Activated T-cell treated with anti-CD3 and anti-CD28 coated beads for 1 hour (primary cell): ENCODE results near the gene KIF26B.
"Not testable (repeated sequence)": the region's sequence is repeated elsewhere in the genome, so short reads cannot be mapped to it uniquely, and the experiment has no call there.

Experiments
- DNase-seq: peaks from one replicate; pipeline ENCODE4 v3.0.0-alpha.2; 2020; ENCODE audit warnings: low read depth

Gene KIF26B

GRCh38 chr1:245154429-245155271, at the start of gene KIF26B:
Gene KIF26B (plus strand): TSS chr1:245154985. CDS start chr1:245155425, 440 bp downstream.
- DNase-seq, result no peak

DNA sequence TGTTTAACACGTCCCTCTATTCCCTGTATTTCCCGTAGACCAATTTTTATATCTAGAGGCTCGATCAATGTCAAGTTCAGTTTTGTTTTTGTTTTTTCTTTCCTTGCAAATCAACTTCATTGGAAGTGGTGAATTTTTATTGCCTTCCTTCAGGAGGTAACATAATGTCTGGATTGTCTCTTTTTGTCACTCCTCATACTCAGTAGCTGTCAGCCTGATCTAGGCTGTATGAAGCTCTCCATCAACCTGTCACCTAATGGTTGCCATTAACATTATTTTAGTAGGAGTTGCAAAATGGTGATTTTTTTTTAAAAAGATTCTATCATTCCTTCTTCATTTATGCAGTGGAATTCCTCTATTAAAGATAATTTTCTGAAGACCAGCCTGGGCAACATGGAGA, 49.7 kb upstream of the KIF26B start:
- DNase-seq, result no peak

GRCh38 chr1:245105815-245106410, 48.9 kb upstream of the KIF26B start:
- DNase-seq, result no peak

- DNase-seq, result no peak
Measured at GRCh38 chr1:245107776-245108114, 47.0 kb upstream of the KIF26B start.

DNA sequence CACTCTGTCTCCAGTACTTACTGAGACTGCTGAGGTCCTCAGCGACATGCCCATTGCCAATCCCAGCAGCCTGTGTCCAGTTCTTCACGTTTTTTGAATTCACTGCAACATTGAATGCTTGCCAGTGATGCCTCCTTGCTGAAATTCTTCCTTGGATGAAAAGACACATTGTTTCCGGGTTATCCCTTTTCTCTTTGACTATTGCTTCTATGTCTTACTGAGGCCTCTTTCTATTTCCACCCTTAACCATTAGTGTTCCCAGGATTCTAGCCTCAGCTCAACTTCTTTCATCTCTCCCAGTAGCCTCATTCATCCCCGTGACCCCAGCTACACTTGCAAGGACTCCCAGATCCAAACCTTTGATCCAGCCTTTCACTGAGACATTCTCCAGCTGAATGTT, 46.5 kb upstream of the KIF26B start:
- DNase-seq, result no peak

- DNase-seq, result no peak
Measured at GRCh38 chr1:245108909-245109308, 45.9 kb upstream of the KIF26B start.

DNA sequence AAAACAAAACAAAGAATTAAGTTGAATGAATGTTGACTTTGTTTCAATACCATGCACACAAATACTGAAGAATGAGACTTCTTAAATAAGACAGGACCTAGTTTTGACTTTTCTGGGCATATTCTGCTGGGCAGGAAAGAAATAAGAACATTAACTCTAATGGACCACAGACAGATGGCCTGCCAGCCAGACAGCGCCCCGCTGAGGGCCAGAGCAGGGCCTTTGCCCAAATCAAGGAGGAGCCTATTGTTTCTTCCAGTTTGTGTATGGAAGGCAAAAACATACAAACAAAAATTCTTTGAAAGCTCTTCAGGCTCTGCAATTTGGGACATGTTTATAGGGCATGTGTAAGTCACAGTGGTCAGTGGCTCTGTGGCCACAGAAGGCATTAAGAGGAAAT, 44.4 kb upstream of the KIF26B start:
- no peak for DNase-seq

GRCh38 chr1:245111073-245111472, 43.7 kb upstream of the KIF26B start:
- no peak for DNase-seq

GRCh38 chr1:245113649-245114048, 41.1 kb upstream of the KIF26B start:
- DNase-seq, result no peak

- DNase-seq, result no peak
Measured at GRCh38 chr1:245116131-245116530, 38.7 kb upstream of the KIF26B start.

DNA sequence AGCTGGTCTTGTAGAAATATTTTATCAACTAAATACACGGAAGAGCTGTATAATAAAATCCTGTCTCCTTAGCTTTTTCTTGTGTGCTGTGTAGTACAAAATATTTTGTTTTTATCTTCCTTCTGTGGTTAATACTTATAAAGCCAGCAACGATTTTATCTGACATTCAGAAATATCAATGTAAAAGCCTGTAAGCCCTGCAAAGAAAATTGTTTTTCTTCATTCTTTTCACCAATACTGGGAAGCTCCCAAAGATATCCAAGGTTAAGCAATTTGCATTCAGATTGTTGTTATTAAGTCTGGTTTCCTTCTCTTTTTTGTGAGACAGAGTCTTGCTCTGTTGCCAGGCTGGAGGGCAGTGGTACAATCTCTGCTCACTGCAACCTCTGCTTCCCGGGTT, 38.0 kb upstream of the KIF26B start:
- no peak for DNase-seq

GRCh38 chr1:245118066-245118465, 36.7 kb upstream of the KIF26B start:
- no peak for DNase-seq

- no peak for DNase-seq
Measured at GRCh38 chr1:245118806-245119205, 36.0 kb upstream of the KIF26B start.

GRCh38 chr1:245121523-245121922, 33.3 kb upstream of the KIF26B start:
- no peak for DNase-seq

- DNase-seq, result no peak
Measured at GRCh38 chr1:245124241-245124640, 30.5 kb upstream of the KIF26B start.

GRCh38 chr1:245124644-245125043, 30.1 kb upstream of the KIF26B start:
- no peak for DNase-seq

GRCh38 chr1:245126530-245126929, 28.3 kb upstream of the KIF26B start:
- DNase-seq, result no peak

GRCh38 chr1:245128381-245129101, 26.2 kb upstream of the KIF26B start:
- no peak for DNase-seq

- DNase-seq, result no peak
Measured at GRCh38 chr1:245129319-245130240, 25.2 kb upstream of the KIF26B start.

GRCh38 chr1:245130281-245131025, 24.3 kb upstream of the KIF26B start:
- DNase-seq, result not testable (repeated sequence)

DNA sequence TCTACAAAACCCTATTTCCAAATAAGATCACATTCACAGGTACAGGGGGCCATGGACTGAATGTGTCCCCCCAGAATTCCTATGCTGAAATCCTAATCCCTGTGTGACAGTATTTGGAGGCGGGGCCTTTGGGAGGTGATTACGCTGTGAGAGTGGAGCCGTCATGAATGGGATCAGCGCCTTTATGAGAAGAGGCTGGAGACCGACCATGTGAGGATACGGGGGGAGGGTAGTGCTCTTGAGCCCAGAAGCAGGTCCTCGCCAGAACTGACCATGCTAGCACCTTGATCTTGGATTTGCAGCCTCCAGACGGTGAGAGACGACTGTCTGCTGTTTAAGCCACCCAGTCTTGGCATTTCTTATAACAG, 23.8 kb upstream of the KIF26B start:
- DNase-seq, result no peak
